Epithelial cell of esophagus (primary cell): Measurements from ENCODE around the gene UTP11.

Experiments
- DNase-seq: peaks from one replicate; pipeline ENCODE4 v3.0.0; 2010; ENCODE audit warnings: low read depth
- H3K4me3 ChIP-seq: 2 replicates; pipeline ENCODE4 v1.5.1; 2011; ENCODE audit warnings: mild to moderate bottlenecking, low read length, control low read depth
- CTCF ChIP-seq: IDR thresholded peaks from 2 replicates; pipeline ENCODE4 v1.5.1; 2011; ENCODE audit warnings: low read depth, mild to moderate bottlenecking, low read length, control low read depth, inconsistent platforms; ENCODE audit not compliant: insufficient read depth; ENCODE audit errors: missing control alignments

UTP11 gene

DNA sequence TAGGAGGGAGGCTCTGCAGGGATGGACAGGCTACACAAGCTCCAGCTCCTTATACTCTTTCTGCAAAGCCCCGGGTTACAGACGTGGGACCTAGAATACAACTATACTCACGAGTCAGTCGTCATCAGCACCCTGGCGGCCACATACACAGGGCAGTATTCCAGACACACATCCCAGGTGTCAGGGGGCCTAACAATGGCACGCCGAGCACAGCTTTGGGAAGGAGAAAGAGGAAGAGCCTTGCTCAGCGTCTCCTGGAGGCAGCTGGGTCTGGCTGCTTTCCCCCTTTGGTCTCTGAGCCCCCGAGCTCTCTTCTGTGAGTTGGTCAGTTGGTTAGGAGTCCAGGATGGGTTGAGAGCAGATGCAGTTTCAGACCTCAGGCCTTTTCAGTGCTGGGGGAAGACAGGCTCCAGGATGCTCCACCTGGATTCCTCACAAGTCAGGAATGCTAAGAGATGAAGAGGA is 38.6 kb downstream of the UTP11 start:
- DNase-seq = no peak
- no peak for TF ChIP-seq CTCF
- H3K4me3 ChIP-seq = no peak overlapping the region

- DNase-seq = no peak
- no peak overlapping the region for H3K4me3 ChIP-seq
- TF ChIP-seq CTCF = no peak
These were observed 40.3 kb downstream of the UTP11 start for GRCh38 chr1:38052750-38053415.

- no peak for DNase-seq
These were observed 41.0 kb downstream of the UTP11 start for GRCh38 chr1:38053416-38054091.

GRCh38 chr1:38055398-38055797 is 42.9 kb downstream of the UTP11 start:
- TF ChIP-seq CTCF = no peak
- no peak for DNase-seq
- no peak overlapping the region for H3K4me3 ChIP-seq

More at GRCh38 chr1:38053416-38054091, 41.0 kb downstream of the UTP11 start:
- no peak for TF ChIP-seq CTCF
- no peak overlapping the region for H3K4me3 ChIP-seq

- DNase-seq = no peak
- no peak overlapping the region for H3K4me3 ChIP-seq
- TF ChIP-seq CTCF = no peak
These were observed 43.4 kb downstream of the UTP11 start for GRCh38 chr1:38055965-38056364.

GRCh38 chr1:38059635-38060250 is 47.2 kb downstream of the UTP11 start:
- no peak overlapping the region for H3K4me3 ChIP-seq
- DNase-seq = no peak
- TF ChIP-seq CTCF = no peak
